Measurements from ENCODE around the gene SLC5A3.
A peak's percentile ranks its signal among the peaks of the same experiment; 100 is the strongest.

The SLC5A3 gene

DNA sequence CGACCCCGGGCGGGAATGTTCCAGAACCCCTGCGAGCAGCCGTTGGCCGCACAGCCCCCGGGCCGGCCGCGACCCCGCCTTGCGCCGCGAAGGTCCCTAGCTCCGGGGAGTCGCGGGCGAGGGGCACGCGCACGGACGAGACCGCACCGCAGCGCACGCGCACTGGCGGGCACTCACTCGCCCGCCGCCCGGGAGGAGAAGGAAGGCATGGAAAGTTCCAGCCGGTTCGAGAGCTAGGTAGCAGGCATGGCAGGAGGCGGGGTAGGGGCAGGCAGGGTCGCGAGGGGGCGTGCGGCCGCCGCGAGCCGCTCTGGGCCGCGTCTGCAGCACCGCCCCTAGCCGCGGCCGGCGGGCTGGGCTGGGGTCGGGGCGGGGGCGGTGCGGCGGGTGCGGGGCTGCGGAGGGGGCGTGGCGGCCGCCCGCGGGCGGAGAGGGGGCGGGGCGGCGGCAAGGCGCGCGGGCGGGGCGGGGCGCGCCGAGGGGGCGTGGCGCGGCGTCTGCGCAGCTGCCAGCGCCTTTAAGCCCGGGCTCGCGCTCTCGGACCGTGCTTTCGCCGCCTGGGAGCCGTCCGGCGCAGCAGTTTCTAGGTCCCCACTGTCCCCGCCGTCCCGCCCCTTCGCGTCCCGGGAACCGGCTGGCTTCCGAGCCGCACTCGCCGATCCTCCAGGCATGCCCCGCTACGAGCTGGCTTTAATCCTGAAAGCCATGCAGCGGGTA, at the start of gene SLC5A3, which contains the start of gene MRPS6:
TSS of gene SLC5A3 (plus strand) at position 547 of the 717 bp plus-strand sequence. CDS start 21,621 bp downstream, outside the sequence.
TSS of gene MRPS6 (plus strand) at position 547 of the 717 bp plus-strand sequence. CDS start at position 670, 123 bp downstream.
- DNase-seq: peak; percentile 80

DNA sequence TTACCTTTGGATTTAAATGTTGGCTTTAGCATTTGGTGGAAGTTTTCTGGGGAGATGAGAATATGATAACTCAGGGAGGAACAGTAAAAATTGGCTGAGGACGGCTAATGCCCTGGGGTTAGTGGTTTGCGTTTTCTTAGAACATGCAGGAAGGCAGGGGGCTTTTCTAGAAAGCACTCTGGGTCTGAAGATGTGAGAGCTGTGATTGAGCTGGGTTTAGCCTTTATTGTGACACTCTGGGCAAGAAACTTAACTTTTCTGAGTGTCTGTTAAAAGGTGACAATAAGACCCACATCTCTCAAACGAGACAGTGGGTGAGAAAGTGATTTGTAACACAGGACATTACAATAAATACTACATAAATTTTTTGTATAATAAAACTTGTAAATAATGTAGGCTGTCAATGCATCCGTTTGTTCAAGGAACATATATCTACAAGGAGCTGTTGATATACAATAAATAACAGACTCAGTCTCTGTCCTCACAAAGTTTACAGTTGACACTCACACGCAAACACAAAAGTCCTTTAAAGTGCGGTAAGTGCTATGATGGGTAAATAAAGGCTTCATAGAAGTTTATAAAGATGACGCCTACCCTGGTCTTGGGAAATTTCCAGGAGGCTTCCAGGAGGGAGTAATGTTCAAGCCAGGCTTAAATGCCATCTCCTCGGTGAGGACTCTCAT, 49.5 kb upstream of the SLC5A3 start:
- DNase-seq: no peak

DNA sequence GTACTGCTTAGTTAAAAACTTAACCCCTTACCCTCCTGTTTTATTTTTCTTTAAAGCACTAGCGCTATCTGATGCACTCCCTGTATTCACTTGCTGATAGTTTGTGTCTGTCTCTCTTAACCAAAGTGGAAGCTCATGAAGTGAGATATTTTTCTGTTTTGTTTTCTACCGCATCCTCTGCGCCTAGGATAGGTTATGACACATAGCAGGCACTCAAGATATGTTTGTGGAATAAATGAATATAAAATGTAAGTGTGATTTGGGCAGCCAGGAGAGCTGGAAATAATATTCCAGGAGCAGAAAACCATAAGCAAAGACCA, 49.0 kb upstream of the SLC5A3 start:
- DNase-seq: no peak

DNA sequence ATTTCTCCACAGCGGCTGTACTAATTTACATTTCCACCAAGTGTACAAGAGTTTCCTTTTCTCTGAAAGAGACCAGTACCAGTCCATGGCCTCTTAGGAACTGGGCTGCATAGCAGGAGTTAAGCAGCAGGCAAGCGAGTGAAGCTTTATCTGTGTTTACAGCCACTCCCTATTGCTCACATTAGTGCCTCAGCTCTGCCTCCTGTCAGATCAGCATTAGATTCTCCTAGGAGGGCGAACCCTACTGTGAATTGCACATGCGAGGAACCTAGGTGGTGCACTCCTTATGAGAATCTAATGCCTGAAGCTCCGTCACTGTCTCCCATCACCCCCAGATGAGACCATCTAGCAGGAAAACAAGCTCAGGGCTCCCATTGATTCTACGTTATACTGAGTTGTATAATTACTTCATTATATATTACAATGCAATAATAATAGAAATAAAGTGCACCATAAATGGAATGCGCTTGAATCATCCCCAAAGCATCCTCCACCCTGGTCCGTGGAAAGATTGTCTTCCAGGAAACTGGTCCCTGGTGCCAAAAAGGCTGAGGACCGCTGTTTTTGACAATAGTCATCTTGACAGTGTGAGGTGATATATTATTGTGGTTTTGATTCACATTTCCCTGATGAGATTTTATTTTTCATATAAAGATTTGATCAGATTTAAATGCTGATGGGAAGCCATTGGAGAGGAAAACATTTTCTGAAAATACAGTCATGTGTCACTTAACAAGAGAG, 45.5 kb upstream of the SLC5A3 start:
- no peak for DNase-seq

DNA sequence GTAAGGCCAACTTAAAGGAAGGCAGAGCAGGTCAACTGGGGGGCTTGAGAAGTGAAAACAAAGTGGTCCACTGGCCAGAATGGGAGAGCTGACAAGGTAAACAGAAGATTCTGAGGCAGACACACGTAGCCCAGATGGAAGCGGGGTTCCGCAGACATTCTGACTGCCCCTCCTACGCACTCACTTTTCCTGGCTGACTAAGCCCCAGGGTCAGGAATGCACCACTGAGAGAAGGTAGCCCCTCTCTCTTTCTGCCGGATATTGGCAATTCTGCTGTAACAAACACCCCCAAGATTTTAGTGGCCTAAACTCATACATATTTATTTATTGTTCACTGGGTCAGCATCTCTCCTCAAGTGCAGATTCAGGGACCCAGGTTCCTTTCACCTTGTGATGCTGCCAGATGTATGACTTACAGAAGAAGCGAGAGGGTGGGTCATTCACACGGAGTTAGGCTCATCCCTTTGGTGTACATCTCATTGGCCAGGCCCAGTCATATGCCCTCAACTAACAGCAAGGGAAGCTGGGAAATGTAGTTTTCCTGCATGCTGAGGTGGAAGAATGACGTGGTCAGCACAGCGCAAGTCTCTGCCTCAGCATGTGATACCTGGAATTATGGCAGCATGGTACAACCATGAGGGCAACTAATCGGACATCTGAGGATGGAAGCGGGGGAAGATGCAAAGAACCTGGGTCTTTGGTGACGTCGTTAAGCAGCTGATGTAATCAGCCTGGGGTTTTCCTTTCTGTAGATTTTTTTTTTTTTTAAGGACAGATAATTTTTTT, 43.4 kb upstream of the SLC5A3 start:
- DNase-seq: peak; percentile 78

DNA sequence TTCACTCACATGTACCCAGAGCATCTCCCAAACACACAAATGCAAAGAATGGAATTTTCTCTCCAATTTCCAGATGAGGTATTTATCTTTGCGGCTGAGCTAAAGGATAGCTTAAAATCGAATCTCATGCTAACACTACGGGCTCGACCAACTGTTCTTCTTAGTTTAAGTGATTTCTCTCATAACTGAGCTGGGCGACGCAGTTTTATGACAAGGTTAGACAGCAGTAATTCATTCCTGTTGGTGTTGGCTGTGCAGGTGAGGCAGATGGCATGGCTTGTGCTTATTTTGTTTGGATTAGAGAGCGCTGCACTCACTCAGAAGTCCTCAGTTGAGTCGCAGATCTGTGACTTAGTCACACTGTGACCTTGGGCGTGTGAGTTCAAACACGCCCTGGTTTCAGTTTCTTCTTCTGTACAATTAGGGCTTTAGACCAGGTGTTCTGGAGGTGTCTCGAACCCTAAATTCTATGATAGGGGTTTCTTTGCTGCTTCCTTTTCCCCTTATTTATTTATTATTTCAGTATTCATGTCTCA, 41.5 kb upstream of the SLC5A3 start:
- DNase-seq: peak; percentile 25

DNA sequence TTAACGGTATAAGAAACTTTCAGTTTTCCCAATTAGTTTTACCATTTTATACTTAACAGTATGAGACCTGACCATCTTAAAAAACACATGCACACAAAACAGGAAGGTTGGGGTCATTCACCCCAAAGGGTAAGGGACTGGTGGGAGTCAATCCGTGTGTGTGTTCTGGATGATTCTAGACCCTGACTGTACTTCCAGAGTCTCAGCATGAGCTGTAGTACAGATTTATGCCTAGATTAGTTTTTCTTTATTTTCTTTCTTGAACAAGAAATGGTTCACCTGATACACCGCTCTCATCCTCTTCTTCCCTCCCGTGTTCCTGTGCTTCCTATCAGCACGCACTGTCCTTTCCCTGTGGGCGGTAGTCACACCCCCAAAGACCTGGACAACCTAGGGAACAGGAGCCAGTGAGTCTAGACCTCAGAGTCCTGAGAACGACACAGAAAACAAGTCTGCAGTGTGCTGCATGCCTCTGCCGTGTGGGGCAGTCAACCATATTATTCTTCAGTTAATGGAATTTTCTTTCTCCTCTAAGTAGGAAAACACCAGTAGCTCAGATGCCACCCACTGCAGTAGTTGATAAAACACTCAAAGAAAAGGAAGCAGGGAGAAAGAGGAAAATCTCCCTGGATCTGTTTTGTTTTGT, 38.9 kb upstream of the SLC5A3 start:
- no peak for DNase-seq

DNA sequence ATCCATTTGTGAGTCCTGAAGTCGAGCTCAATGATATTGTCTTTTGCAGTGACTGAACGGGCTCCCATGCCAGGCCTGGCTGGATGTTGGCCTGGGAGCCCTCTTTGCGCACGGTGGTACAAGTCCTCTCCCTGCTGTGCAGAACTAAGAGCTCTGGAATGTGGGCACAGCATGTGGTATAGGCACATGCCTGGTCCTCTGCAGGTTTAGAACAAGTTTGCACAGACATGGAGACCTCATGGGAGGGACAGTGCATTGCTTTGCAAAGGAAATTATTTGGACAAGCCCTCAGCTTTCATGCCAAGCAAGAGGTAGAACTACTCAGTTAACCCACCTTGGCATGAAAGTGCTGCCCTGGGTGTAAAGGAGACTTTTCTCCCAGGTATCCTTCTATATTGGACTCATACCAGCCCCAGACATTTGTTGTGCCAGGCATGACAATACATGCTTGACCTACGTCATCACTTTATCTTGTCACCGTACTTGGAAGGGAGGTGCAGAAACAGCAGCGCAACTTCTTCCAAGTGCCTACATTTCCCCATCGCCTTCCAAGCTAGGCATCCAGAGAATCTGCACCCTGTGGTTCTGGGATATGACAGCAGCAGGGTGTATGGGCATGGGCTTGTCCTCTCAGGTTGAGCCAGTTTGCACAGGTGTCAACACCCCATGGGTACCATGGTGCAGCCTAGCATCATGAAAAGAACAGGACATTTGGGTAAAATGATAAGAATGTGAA, 37.6 kb upstream of the SLC5A3 start:
- no peak for DNase-seq

DNA sequence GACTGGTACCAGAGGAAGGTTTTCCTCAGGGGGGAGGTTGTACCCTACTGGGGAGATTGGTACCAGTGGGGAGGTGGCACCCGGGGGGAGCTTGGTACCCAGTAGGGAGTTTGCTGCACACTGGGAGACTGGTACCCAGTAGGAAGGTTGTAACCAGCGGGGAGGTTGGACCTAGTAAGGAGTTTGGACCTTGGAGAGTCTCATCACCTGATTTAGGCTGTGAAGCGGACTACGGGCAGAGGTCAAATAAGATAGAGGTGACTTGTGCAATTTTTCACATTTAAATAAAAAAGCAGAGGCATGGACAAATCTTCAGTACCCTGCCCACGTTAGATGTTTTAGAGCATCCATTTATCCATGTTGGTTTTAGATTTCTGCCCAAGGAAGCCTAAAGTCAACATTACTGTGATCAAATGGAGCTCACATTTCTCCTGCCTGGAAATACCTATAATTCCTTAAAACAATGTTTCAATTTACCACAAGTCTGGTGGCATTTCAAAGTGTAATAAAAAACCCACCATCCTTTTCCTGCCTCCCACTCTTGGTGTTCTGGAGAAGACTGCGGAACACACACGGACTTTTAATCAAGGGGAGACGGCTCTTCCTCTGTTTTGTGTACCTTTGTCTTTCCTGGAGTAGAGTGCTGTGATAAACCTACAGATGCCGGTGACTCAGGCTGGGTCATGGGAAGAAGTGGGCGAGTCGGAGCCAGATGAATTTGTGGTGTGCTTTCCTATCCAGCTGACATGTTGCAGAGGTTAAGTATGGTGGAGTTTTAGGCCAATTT, 36.2 kb upstream of the SLC5A3 start:
- no peak for DNase-seq

DNA sequence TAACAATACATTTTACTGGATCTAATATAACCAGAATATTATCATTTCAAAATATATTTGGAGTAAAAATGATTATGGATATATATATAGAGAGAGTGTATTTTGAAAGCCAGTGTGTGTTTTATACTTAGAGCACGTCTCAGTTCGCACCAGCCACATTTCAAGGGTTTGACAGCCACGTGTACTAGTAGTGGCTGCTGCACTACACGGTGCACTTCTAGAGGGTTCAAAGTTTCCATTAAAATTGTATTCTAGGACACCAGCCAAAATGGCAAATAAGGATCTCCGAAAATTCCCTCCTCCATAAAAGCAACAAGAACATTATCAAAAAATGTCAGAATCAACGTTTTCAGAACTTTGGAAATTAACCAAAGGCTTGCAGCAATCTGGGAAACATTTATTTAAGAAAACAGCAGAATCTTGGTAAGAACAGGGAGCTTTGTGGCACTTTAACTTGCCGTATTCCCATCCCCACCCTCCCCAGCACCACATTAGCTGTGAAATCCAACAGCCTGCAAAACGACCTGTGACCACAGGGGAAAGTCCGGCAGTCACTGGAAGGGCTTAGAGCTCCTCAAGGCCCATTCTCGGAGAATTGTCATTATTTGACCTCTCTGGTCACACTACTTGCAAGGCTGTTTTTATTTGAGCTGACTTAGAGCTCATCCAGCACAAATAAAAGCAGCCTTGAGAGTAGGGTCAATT, 33.5 kb upstream of the SLC5A3 start:
- no peak for DNase-seq

DNA sequence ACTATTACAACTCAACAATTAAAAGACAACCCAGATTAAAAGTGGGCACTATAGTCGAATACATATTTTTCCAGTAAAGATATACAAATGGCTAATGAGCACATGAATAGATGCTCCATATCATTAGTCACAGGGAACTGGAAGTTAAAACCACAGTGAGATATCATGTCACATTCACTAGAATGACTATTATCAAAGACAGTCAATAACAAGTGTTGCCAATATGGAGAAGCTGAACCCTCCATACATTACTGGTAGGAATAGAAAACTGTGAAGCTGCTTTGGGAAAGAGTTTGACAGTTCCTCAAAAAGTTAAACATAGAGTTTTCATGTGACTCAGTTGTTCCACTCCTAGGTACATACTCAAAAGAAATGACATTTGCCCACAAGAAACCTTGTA, 30.6 kb upstream of the SLC5A3 start:
- no peak for DNase-seq

DNA sequence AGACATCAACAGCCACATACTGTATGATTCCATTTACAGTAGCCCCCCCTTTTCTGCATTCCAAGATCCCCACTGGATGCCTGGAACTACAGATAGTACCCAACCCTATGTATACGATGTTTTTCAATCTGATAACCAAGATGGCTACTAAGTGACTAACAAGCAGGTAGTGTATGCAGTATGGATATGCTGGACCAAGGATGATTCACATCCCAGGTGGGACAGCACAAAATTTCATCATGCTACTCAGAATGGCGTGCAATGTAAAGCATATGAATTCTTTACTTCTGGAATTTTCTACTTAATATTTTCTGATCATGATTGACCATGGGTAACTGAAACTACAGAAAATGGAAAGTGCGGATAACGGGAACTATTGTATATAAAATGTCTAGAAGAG, 30.0 kb upstream of the SLC5A3 start:
- no peak for DNase-seq

DNA sequence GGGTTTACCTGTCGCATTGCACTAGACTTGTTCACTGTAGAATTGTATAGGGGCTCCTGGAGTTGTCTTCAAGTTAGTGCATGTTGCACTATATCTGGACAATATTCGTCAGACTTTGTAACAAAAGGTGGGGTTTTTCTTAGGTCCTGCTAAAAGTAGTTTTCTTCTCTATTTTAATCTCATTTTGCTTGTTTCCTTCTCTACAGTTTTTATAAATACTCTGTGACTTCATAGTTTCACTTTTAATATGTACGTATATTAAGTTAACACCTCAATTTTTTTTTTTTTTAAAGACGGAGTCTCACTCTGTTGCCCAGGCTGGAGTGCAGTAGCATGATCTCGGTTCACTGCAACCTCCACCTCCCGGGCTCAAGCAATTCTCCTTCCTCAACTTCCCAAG, 26.5 kb upstream of the SLC5A3 start:
- no peak for DNase-seq

DNA sequence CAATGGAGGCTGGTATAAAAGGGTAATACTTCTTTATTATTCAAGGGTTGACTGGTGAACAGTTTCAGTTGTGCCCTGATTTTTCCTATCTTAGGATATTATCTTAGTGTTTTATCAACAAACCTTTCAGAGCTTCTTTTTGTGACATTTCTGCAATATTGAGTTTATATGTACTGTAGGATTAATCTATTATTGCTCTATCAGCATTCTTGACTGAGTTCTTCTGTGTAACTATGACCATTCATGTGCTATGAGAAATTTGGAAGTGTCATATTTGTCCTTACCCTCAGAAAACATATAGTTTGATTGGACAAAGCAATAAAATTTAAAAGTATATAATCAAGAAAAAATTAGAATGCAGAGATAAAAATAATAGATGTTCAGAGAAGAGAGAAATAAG, 25.5 kb upstream of the SLC5A3 start:
- no peak for DNase-seq

DNA sequence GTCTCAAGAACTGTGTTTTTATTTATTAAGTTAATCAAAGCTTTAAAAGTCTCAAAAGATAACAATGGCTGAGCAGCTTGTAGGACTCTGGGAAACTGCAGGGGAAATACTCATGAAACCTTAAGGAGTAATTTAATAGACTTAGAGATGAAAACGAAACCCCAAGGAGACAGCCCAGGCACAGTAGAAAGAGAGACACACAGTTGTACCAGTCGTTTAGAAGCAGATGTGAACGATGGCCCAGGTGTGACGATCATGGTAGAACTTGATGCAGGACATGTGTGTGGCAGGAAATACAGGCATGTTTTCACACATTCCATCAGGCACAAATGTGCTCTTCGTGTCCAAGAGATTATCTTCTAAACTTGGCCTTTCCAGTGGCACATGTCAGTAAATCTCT, 21.2 kb upstream of the SLC5A3 start:
- DNase-seq: no peak

DNA sequence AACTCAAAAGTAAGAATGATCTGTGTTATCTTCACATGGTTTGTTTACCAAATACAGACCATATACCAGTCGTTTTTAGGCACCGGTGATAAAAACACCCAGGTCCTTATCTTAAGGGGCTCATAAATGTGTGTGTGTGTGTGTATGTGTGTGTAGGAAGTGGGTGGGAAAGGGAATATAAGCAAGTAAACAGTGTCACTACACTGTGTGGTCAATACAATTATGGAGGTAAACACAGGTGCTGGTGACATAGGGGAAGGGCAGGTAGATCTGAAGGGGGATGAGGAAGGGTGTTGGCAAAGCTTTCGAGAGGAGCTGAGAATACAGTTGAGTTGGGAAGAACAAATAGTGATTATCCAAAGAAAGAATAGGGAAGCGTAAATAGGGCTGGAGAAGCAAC, 19.1 kb upstream of the SLC5A3 start:
- DNase-seq: no peak

DNA sequence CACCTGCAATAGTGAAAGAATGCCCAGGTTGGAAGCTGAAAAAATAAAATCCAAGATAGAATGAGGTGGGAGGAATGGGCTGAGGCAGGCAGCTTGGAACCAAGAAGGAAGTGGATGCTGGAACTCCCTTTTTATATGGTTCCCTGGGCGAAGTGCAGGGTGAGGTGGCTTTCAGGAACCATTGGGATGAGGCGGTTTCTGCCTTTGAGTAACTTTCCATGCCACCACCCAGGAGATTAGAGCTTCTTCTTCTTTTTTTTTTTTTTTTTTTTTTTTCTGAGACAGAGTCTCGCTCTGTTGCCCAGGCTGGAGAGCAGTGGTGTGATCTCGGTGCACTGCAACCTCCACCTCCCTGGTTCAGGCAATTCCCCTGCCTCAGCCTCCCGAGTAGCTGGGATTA, 17.8 kb upstream of the SLC5A3 start:
- no peak for DNase-seq

DNA sequence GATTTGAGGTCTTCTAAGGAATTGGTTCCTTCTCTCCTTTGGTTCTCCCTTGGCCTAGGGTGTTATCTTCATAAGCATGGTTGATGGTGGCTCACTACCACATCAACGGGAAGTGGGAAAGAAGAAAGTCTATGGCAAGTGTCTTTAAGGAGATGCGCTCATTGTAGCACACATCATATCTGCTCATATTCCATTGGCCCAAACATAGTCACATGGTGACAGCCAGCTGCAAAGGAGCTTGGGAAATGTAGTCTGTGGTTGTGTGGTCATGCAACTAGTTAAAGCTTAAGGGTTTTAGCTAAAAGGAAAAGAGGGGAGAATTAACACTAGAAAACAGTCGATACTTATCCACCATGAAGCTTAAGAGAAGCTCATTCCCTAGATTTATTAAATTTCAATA, 11.4 kb upstream of the SLC5A3 start:
- DNase-seq: no peak

DNA sequence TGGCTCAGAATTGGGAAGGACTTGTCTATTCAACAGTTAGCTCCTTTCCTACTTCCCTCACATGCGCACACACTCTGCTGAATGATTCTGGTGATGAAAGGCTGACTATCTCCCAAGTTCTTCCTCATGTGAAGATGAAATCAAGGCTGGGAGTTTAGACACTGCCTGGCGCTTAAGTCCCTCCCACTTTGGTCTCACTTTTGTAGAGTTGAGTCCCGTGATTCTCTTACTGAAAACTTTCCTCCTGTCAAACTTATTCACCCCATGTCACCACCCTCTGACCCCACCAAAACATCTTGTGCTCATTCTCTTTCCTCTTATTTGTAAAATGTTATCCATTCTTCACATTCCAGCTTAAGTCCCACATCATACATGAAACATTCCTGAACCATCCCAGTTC, 8.4 kb upstream of the SLC5A3 start:
- DNase-seq: no peak

DNA sequence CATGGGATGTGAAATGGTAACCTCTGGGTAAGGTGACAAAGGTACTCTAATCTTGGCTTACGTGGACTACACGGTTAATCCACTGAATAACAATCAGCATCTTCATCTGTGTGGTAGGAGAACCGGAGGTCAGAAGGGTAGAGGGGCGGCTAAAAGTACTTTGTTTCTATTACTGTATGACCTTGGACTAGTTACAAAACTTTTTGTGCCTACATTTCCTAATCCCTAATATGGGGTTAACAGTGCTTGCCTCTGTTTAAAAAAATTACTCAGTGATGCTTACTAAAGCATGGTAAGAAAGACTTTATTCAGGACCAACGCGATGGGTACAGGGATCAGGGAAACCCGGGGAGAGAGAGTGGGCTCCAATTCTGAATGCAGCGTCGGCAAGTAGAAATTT, 1.7 kb upstream of the SLC5A3 start:
- DNase-seq: no peak

Measured in activated CD4-positive, alpha-beta T cell treated with anti-CD3 and anti-CD28 coated beads, Interleukin-2, amount 50 U/mL, for 16 hours (primary cell).